Measurements from ENCODE around the gene RNU5D-1.
A peak's percentile ranks its signal among the peaks of the same experiment; 100 is the strongest.
"Not testable (repeated sequence)": the region's sequence is repeated elsewhere in the genome, so short reads cannot be mapped to it uniquely, and the experiment has no call there.

RNU5D-1 gene

DNA sequence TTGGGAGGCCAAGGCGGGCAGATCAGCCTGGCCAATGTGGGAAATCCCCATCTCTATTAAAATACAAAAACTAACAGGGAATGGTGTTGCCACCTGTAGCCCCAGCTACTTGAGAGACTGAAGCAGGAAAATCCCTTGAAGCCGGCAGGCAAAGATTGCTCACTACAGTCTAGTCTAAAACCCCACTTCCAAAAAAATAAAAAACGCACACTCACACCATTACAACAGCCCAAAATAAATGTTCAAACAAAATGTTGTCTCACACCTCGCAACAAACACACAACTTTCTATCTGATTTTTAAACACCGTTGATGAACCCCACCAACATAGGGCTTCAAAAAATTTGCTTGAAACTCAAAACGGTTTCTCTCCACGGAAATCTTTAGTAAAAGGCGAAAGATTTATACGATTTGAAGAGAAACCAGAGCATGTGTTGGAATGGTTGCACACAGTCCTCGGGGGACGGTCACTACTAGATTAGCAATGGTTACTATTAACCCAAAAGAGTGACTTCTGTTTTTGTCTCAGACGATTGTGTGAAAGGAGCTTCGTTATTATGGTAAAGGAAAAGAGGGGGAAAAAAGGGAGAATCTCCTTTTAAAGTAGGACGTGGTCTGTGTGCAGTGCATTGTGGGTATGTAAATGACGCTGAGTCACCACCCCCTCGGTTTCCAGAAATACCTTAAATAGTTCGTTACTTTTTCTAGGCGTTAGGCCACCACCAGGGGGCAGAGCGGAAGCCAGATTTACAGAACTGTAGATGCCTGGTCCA lies at the start of gene RNU5D-1:
RNU5D-1 (minus strand) TSS at position 430 of the 772 bp plus-strand sequence.
- no peak within 1 kb of the TSS for H3K4me3 ChIP-seq (ENCODE audit: low read depth, low read length)

DNA sequence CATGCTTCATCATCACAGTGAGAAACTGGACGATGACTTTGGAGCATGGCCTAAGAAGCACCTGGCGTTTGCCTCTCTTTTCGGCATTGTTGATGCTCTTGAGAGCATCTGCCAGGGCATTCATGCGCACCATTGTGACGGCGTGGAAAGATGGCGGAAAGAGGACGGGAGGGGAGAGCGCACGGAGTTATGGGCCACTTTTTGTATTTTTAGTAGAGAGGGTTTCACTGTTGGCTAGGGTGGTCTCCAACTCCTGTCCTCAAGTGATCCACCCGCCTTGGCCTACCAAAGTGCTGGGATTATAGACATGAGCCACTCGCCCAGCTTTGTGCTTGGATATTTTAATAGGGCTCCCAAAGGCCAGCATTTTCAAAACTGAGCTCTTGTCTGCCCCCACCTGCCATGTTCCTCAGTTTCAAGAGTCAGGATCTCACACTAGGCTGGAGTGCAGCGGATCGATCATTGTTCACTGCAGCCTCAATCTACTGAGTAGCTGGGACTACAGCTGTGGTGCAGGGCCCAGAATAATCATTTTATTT lies 49.7 kb upstream of the RNU5D-1 start:
- no peak overlapping the region for H3K4me3 ChIP-seq (ENCODE audit: low read depth, low read length)

DNA sequence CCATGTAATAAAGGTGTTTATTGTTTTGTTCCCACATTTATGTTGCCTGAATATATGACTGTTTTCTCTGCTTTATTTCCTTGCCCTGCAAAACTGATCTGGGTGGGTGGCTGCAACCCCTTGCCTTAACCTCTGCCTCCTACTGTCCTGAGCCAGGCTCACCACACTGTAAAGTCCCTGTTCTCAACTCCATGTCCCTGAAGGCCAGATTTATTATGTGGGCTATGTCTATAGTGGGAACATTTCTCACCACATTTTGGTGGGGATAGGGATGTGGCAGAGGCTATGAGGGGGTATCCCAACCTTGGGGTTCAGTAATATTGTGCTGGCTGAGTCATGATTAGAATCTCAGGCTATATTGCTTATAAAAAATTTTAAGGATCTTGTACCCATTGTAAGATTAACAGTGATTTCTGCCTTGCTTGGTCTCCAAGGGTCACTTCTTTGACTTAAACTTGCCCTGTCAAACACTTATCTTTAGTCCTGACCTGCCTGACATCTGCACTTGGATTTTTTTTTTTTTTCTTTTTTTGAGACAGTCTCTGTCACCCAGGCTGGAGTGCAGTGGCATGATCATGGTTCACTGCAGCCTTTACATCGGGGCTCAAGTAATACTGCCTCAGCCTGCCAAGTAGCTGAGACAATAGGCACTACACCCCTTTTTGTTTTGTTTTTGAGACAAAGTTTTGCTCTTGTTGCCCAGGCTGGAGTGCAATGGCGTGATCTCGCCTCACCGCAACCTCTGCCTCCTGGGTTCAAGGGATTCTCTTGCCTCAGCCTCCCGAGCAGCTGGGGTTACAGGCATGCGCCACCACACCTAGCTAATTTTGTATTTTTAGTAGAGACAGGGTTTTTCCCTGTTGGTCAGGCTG lies 48.0 kb upstream of the RNU5D-1 start:
- H3K4me3 ChIP-seq (ENCODE audit: low read depth, low read length) = no peak overlapping the region

DNA sequence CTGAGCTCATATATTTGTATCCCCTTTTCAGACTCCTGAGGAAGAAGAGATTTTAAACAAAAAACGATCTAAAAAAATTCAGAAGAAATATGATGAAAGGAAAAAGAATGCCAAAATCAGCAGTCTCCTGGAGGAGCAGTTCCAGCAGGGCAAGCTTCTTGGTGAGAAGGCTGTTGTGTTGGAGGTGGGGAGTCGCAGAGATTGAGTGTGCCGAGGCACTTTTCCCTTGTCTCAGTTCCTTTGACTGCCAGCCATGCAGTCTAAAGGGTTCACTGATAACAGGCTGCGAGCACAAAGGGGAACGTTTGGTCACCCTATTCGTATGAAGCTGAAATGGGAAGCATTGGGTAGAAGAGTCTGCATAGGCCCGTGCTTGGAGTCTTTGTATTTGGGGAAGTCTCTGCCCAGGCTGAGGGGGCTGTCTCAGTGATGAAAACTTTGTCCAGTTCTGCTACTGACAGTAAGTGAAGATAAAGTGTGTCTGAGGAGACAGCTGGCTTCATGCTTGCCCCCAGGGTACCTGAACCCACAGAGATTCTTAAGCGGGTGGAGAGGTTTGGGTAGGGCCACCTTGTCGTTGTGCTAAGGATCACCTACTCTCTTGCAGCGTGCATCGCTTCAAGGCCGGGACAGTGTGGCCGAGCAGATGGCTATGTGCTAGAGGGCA lies 47.1 kb upstream of the RNU5D-1 start:
- no peak overlapping the region for H3K4me3 ChIP-seq (ENCODE audit: low read depth, low read length)

DNA sequence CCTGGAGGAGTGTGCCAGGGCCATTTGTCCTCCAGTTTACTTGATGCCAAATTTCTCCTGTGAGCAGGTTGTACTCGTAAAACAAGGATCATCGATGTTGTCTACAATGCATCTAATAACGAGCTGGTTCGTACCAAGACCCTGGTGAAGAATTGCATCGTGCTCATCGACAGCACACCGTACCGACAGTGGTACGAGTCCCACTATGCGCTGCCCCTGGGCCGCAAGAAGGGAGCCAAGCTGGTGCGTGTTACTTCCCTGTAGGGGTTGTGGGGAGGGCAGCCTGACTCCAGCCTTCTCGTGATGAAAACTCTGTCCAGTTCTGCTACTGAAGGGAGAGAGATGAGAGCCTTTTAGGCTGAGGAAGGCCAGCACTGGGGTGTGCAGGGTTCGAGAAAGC lies 46.6 kb upstream of the RNU5D-1 start:
- no peak overlapping the region for H3K4me3 ChIP-seq (ENCODE audit: low read depth, low read length)

DNA sequence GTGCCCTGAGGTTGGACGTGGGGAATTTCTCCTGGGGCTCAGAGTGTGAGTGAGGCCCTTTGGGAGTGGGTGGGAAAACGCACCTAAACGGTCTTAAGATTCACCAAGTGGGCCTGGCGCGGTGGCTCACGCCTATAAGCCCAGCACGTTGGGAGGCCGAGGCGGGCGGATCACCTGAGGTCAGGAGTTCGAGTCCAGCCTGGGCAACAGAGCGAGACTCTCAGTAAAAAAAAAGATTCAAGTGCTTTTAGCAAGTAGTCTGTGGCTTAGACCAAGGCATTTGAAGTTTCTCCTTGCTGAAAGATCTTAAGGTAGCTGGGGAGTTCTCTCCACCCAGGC lies 45.7 kb upstream of the RNU5D-1 start:
- H3K4me3 ChIP-seq (ENCODE audit: low read depth, low read length) = peak overlapping the region; percentile 93

DNA sequence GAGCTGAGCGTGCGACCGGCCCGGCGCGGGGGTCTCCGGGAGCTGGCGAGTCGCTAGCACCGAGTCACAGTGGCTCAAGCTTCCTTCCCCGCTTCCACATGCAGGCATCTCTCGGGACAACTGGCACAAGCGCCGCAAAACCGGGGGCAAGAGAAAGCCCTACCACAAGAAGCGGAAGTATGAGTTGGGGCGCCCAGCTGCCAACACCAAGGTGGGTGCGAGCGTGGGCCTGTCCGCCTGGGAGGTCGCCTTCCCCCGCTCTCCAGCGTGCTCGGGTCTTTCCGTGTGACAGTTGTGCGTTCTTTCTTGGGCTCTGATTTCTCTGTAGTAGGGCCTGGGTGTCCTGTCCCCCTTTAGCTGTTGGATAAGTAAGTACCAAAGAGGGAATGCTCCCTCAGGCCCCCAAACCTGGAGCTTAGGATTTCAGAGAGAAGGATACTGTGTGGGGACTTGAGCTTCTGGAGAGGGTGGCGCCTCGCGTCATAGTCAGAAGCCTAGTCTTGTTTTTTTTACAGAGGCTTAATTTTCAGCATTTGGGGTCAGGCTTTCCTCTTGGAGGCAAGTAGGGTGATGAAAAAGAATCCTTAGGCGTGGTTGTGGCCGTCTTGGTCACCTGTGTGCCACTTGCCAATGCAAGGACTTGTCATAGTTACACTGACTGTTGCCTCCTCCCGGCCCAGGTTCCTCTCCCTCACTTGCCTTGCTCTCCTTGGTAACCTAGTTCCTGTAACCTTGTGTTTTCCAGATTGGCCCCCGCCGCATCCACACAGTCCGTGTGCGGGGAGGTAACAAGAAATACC lies 45.2 kb upstream of the RNU5D-1 start:
- H3K4me3 ChIP-seq (ENCODE audit: low read depth, low read length) = peak overlapping the region; percentile 93

DNA sequence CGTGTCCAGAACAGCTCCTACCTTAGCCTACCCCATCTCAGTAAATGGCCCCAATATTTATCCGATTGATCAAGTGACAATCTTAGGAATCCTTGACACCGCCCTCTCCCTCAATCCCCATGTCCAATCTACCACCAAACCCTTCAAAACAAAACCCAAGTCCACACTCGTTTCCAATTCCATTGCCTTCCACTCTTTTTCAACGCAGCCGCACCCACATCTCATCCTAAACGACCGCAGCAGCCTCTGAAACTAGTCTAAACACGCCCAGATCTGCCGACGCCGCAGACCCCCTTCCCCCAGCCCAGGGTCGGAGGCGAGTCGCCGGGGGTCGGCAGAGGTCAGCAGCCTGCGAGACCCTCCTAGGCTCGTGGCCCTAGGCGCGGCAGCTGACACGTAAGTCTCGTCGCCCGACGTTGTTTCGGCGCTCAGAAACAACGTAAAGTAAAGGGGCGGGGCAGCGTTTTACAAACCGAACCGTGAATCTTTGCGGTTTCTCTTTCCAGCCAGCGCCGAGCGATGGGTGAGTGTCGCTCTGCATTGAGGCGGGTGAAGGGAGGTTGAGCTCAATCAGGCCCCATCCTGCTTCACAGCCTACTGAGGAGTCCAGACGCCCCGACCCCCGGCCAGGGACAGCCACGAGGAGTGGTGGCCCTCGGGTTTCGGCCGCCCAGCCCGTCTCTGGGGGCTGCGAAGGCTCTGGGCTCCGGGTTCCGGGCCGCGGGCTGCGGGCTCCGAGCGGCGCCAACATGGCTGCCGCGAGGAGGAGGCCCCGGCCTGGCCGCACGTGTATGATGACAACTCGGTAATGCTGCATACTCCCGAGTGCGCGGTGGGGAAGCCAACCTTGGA lies 44.3 kb upstream of the RNU5D-1 start, which contains the start of gene RPS8:
RPS8 (plus strand) TSS at position 463 of the 852 bp plus-strand sequence; CDS start at position 520, 57 bp downstream.
- peak within 1 kb of the TSS; percentile 93 for H3K4me3 ChIP-seq (ENCODE audit: low read depth, low read length)

DNA sequence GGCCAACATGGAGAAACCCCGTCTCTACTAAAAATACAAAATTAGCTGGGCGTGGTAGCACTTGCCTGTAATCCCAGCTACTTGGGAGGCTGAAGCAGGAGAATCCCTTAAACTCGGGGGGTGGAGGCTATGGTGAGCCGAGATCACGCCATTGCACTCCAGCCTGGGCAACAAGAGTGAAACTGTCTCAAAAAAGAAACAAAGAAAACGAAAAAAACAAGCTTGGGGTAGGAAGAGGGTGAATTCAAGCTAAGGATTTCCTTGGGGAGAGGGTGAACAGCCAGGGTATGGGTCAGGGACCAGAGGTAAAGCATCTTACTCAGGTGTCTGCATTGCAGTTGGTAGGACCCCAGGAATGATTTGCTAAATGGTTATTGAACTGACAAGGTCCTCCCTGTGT lies 35.5 kb upstream of the RNU5D-1 start:
- not testable (repeated sequence) for H3K4me3 ChIP-seq (ENCODE audit: low read depth, low read length)

DNA sequence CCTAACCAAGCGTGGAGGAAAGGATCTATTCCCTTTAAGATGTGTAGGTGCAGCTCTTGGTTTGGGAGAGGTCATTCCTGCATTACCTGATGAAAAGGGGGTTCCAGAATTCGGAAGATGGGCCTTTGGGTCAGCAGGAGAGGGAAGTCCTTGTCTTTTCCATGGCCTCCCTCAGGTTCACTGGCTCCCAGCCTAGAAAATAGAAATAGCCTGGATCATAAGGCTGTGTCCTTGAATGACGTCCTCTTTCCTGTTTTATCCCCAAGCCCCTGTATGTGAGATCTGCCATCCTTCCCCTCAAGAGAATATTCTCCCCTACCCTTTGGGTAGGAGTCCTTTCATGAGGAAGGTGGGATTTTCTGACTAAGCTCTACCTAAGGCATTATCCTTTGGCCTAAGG lies 29.9 kb upstream of the RNU5D-1 start:
- H3K4me3 ChIP-seq (ENCODE audit: low read depth, low read length) = no peak overlapping the region

DNA sequence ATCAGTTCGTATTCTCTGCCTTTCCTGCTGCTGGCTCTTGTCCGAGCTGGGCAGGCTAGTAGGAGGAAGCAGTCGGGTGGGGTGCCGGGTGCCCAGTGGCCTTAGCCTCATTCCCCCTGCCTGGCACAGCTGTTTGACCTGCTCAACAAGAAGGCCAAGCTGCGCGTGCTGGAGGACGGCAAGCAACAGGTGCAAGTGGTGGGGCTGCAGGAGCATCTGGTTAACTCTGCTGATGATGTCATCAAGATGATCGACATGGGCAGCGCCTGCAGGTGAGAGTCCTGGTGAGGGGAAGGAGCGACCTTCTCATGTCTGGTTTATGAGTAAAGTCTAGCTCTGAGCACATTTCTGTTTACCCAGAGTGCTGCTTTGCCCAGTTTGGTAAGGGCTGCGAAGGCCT lies 28.1 kb upstream of the RNU5D-1 start:
- no peak overlapping the region for H3K4me3 ChIP-seq (ENCODE audit: low read depth, low read length)

DNA sequence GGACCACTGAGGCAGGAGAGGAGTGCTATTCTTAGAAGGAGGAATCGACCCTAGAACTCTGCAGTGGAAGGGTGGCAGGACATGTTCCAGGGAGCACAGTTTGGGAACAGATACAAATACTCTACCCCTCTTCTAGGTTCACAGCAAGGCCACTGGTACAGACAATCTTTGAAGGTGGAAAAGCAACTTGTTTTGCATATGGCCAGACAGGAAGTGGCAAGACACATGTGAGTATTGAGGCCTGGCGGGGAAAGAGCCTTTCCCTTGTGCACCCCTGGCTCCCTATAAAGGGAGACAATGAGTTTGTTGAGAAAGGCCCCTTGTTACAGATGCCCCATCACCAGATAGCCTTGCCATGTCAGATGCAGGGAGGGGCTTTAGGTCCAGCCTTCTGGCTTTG lies 26.4 kb upstream of the RNU5D-1 start:
- no peak overlapping the region for H3K4me3 ChIP-seq (ENCODE audit: low read depth, low read length)

DNA sequence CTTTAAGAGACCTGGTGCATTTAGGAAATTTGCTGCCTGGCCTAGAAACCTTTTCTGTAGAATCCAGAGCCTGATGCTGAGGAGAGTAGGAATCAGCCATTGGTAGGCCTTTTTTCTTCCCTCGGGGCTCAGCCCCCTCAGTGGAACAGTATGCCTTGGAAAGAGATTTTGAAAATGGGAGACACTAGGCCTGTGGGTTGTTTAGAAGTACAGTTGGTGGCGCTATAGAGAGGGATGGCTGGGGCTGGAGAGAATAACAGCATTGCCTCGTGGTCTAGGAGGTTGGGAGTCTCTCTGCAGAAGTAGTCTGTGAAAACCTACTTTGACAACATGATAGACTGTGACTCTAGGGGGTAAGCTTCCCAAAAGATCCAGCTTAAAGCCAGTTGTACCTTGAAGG lies 16.9 kb upstream of the RNU5D-1 start:
- H3K4me3 ChIP-seq (ENCODE audit: low read depth, low read length) = no peak overlapping the region

DNA sequence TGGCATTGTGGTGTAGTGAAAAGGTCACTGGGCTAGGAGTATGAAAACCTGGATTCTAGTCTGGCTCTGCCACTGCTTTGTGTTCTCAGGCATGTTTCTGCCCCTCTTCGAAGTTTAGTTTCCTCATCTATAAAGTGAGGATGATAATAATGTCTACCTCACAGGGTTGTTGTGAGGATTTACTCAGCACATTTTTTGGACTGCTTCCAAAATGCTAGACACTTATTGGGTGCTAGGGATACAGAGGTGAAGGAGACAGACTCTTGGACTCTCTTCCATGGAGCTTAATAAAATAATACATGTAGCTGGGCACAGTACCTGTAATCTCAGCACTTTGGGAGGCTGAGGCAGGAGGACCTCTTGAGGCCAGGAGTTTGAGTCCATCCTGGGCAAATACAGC lies 12.2 kb upstream of the RNU5D-1 start:
- no peak overlapping the region for H3K4me3 ChIP-seq (ENCODE audit: low read depth, low read length)

DNA sequence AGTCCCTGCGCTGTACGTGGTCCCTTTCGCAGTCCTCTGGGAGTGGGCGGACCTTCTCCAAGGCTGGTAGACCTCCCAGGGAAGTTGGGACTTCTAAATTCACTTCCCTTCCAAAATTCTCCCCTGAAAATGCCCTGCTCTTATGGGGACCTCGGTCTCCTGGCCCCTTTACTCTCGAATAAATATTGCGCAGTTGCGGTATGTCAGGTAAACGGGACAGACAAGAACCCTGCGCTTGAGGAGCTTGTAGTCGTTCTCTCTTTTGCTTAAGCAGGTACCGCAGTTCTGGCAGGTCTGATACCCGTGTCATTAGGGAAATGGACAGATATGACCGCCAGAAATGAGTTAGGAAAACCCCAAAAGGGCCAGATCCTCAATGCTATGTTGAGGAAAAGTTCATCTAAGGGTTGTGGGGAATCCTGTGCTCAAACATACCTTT lies 9.2 kb upstream of the RNU5D-1 start:
- peak overlapping the region; percentile 98 for H3K4me3 ChIP-seq (ENCODE audit: low read depth, low read length)

DNA sequence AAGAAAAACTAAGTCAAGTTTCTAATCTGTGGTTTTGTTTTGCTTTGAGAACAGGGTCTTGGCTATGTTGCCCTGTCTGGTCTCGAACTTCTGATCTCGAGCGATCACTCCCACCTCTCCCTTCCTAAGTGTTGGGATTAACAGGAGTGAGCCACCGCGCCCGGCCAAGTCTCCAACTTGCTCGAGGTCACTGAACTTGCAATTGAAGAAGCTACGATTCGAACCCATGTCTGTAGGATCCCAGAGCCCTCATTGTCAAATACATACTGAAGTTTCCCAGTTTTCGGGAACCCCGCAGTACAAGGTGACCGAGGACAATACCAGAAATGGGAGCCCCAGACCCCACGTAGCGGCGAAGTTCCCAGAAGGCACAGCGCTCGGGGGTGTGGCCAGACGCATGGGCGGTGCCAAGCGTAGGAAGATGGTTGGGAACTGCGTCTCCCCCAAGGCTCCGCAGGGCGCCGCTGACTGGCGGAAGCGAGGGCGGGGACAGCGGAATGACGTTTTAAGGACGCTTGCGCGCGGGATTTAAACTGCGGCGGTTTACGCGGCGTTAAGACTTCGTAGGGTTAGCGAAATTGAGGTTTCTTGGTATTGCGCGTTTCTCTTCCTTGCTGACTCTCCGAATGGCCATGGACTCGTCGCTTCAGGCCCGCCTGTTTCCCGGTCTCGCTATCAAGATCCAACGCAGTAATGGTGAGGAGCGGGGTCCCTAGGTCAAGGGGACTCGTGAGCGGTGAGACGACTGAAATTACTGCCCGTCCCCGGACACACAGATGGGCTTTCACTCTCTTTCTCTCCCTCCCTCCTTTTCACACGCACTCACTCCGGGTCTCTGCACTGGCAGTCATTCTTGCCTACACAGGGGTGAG lies 8.6 kb upstream of the RNU5D-1 start, which contains the start of gene KIF2C:
KIF2C (plus strand) TSS at position 531 of the 872 bp plus-strand sequence; CDS start at position 627, 96 bp downstream.
- H3K4me3 ChIP-seq (ENCODE audit: low read depth, low read length) = peak within 1 kb of the TSS; percentile 98

DNA sequence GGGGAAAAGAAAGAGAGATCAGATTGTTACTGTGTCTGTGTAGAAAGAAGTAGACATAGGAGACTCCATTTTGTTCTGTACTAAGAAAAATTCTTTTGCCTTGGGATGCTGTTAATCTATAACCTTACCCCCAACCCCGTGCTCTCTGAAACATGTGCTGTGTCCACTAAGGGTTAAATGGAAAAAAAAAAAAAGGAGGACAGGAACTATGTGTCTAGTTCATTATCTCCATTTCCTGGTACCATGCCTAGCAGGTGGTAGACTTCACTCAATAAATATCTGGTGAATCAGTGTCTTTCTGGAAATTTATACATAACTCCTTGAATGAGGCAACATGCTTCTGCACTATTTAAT lies 8.0 kb upstream of the RNU5D-1 start:
- H3K4me3 ChIP-seq (ENCODE audit: low read depth, low read length) = peak overlapping the region; percentile 98

DNA sequence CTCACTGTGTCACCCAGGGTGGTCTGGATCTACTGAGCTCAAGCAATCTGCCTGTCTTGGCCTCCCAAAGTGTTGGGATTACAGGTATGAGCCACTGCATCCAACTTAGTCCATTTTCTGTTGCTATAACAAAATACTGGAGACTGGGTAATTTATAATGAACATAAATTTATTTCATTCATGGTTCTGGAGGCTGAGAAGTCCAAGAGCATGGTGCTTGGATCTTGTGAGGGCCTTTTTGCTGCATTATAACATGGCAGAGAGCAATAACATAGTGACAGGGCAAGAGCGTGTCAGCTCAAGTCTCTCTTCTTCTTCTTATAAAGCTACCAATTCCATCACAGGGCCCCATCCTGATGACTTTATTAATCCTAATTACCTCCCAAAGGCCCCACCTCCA lies 5.0 kb upstream of the RNU5D-1 start:
- no peak overlapping the region for H3K4me3 ChIP-seq (ENCODE audit: low read depth, low read length)

DNA sequence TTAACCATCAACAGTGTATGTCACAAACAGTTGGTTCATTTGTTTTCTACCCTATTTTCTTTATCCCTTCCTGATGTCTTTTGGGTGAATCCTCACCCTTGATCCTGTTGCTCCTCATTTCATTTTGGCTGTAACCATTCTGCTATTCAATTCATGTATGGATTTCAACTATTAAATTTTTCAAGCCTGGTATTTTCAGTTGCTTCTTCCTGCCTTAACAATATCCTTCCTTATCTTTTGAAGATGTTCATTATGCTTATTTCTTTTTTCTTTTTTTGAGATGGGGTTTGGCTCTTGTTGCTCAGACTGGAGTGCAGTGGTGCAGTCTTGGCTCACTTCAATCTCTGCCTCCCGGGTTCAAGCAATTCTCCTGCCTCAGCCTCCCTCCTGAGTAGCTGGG lies 2.8 kb upstream of the RNU5D-1 start:
- H3K4me3 ChIP-seq (ENCODE audit: low read depth, low read length) = no peak overlapping the region

Measured in iPS-11a (cell line).